H9 (cell line): ENCODE results near the gene PHACTR2. TPM values are rescaled to one million over a fixed set of nuclear protein-coding genes. Genes with fewer than 3 reads are reported as not detected.

Experiments
- DNase-seq: peaks from one replicate; pipeline ENCODE4 v3.0.0-alpha.2; 2017
- H2AFZ ChIP-seq: one replicate; pipeline ENCODE4 v1.6.1; 2013; ENCODE audit warnings: mild to moderate bottlenecking, low read length, control low read depth, moderate library complexity
- H2AK5ac ChIP-seq: 2 replicates; pipeline ENCODE4 v1.6.1; 2013; ENCODE audit warnings: low read length, control low read depth, mixed read lengths; ENCODE audit not compliant: insufficient read length
- H2BK120ac ChIP-seq: one replicate; pipeline ENCODE4 v1.6.1; 2013; ENCODE audit warnings: low read depth, mild to moderate bottlenecking, low read length, control low read depth, inconsistent platforms; ENCODE audit not compliant: poor library complexity, severe bottlenecking
- H2BK12ac ChIP-seq: 2 replicates; pipeline ENCODE4 v1.6.1; 2013; ENCODE audit warnings: low read length, control low read depth, mixed read lengths, low read depth; ENCODE audit not compliant: insufficient read length
- H2BK15ac ChIP-seq: 2 replicates; pipeline ENCODE4 v1.6.1; 2013; ENCODE audit warnings: low read depth, low read length, control low read depth
- H2BK20ac ChIP-seq: one replicate; pipeline ENCODE4 v1.6.1; 2013; ENCODE audit warnings: low read depth, mild to moderate bottlenecking, low read length, control low read depth, inconsistent platforms; ENCODE audit not compliant: poor library complexity, severe bottlenecking
- H2BK5ac ChIP-seq: 2 replicates; pipeline ENCODE4 v1.6.1; 2013; ENCODE audit warnings: low read length, control low read depth, mixed read lengths; ENCODE audit not compliant: insufficient read length
- H3K14ac ChIP-seq: 2 replicates; pipeline ENCODE4 v1.6.1; 2013; ENCODE audit warnings: low read length, control low read depth; ENCODE audit not compliant: insufficient read depth
- H3K18ac ChIP-seq: 2 replicates; pipeline ENCODE4 v1.6.1; 2013; ENCODE audit warnings: low read depth, mild to moderate bottlenecking, mixed read lengths, low read length, control low read depth; ENCODE audit not compliant: insufficient read length
- H3K23ac ChIP-seq: 2 replicates; pipeline ENCODE4 v1.6.1; 2013; ENCODE audit warnings: low read length, control low read depth, mixed read lengths, low read depth; ENCODE audit not compliant: insufficient read length
- H3K23me2 ChIP-seq: 2 replicates; pipeline ENCODE4 v1.6.1; 2013; ENCODE audit warnings: low read depth, mild to moderate bottlenecking, mixed read lengths, low read length, control low read depth; ENCODE audit not compliant: insufficient read length, poor library complexity, severe bottlenecking
- H3K27ac ChIP-seq: 2 replicates; pipeline ENCODE4 v1.5.1; 2013; ENCODE audit warnings: low read length, control low read depth, mixed read lengths, low read depth; ENCODE audit not compliant: insufficient read length
- H3K27me3 ChIP-seq: 2 replicates; pipeline ENCODE4 v1.6.1; 2013; ENCODE audit warnings: low read length, control low read depth, inconsistent platforms; ENCODE audit not compliant: insufficient read depth
- H3K4ac ChIP-seq: 2 replicates; pipeline ENCODE4 v1.6.1; 2013; ENCODE audit warnings: low read depth, mild to moderate bottlenecking, control low read depth, inconsistent platforms, low read length, moderate library complexity
- H3K4me1 ChIP-seq: 2 replicates; pipeline ENCODE4 v1.6.1; 2013; ENCODE audit warnings: low read length, control low read depth, inconsistent platforms; ENCODE audit not compliant: insufficient read depth
- H3K4me2 ChIP-seq: 2 replicates; pipeline ENCODE4 v1.6.1; 2013; ENCODE audit warnings: low read length, control low read depth, mixed read lengths; ENCODE audit not compliant: insufficient read length, insufficient read depth
- H3K56ac ChIP-seq: 2 replicates; pipeline ENCODE4 v1.6.1; 2013; ENCODE audit warnings: low read depth, mild to moderate bottlenecking, mixed read lengths, low read length, control low read depth; ENCODE audit not compliant: insufficient read length
- H3K79me1 ChIP-seq: 2 replicates; pipeline ENCODE4 v1.6.1; 2013; ENCODE audit warnings: low read depth, mild to moderate bottlenecking, moderate library complexity, low read length, control low read depth, inconsistent platforms; ENCODE audit not compliant: insufficient read depth, poor library complexity, severe bottlenecking
- H3K79me2 ChIP-seq: 2 replicates; pipeline ENCODE4 v1.6.1; 2013; ENCODE audit warnings: low read length, control low read depth, inconsistent platforms; ENCODE audit not compliant: insufficient read depth
- H3K9ac ChIP-seq: 2 replicates; pipeline ENCODE4 v1.6.1; 2013; ENCODE audit warnings: low read length, control low read depth, mixed read lengths; ENCODE audit not compliant: insufficient read length; ENCODE audit errors: extremely low read depth
- H3K9me3 ChIP-seq: one replicate; pipeline ENCODE4 v1.6.1; 2013; ENCODE audit warnings: low read depth, low read length, inconsistent platforms; ENCODE audit not compliant: control insufficient read depth
- H3T11ph ChIP-seq: one replicate; pipeline ENCODE4 v1.6.1; 2013; ENCODE audit warnings: mild to moderate bottlenecking, low read length, control low read depth, inconsistent platforms
- H4K20me1 ChIP-seq: one replicate; pipeline ENCODE4 v1.6.1; 2013; ENCODE audit not compliant: control insufficient read depth, insufficient read length, insufficient read depth
- H4K5ac ChIP-seq: 2 replicates; pipeline ENCODE4 v1.6.1; 2013; ENCODE audit warnings: low read depth, mild to moderate bottlenecking, mixed read lengths, low read length, control low read depth; ENCODE audit not compliant: insufficient read length
- H4K8ac ChIP-seq: replicated peaks from 2 replicates; pipeline ENCODE4 v1.6.1; 2013; ENCODE audit warnings: low read length, control low read depth, mixed read lengths, low read depth; ENCODE audit not compliant: insufficient read length
- H4K91ac ChIP-seq: 2 replicates; pipeline ENCODE4 v1.6.1; 2013; ENCODE audit warnings: low read depth, mild to moderate bottlenecking, moderate library complexity, mixed read lengths, low read length, control low read depth; ENCODE audit not compliant: insufficient read length
- H3K27ac Mint-ChIP-seq, 3 experiments: 2 replicates in 2 of 3; 3 replicates in 1 of 3; pipeline ENCODE4 v1.8.0; 2020 to 2021; ENCODE audit warnings: mixed read lengths in 3 of 3, mild to moderate bottlenecking in 1 of 3, moderate library complexity in 1 of 3
- H3K27me3 Mint-ChIP-seq: 2 replicates; pipeline ENCODE4 v1.8.0; 2021; ENCODE audit warnings: low read depth, mild to moderate bottlenecking, moderate library complexity, mixed read lengths
- H3K36me3 Mint-ChIP-seq, 3 experiments: 2 replicates in 2 of 3; 3 replicates in 1 of 3; pipeline ENCODE4 v1.8.0; 2020 to 2021; ENCODE audit warnings: low read depth in 3 of 3, mixed read lengths in 3 of 3; ENCODE audit not compliant: insufficient read depth in 1 of 3
- H3K4me1 Mint-ChIP-seq, 2 experiments: 2 replicates each; pipeline ENCODE4 v1.8.0; 2020; ENCODE audit warnings: mixed read lengths in 2 of 2
- H3K4me3 Mint-ChIP-seq, 2 experiments: 2 replicates in 1 of 2; 3 replicates in 1 of 2; pipeline ENCODE4 v1.8.0; 2020 to 2021; ENCODE audit warnings: mild to moderate bottlenecking in 2 of 2, mixed read lengths in 2 of 2, moderate library complexity in 1 of 2
- H3K9me3 Mint-ChIP-seq, 2 experiments: 2 replicates in 1 of 2; 3 replicates in 1 of 2; pipeline ENCODE4 v1.8.0; 2020; ENCODE audit warnings: mild to moderate bottlenecking in 2 of 2, mixed read lengths in 2 of 2, moderate library complexity in 1 of 2
- CTCF ChIP-seq: fragments of 200-600 bp; sonication (generic); conservative IDR thresholded peaks from 3 replicates; pipeline ENCODE4 v1.8.0; 2021; ENCODE audit warnings: antibody characterized with exemption, mild to moderate bottlenecking
- WGBS: extraction: QIAGEN DNeasy Blood & Tissue Kit; methylation state at CpG from one replicate; pipeline ENCODE4 v1.1.7; 2013; ENCODE audit warnings: missing lambda C conversion rate, low lambda C conversion rate, mixed read lengths; ENCODE audit not compliant: insufficient read length; ENCODE audit errors: extremely low coverage; 5-methylcytosine and 5-hydroxymethylcytosine counted together
- long read RNA-seq: library from polyadenylated mRNA; unstranded; transcript quantifications from one replicate; pipeline ENCODE4 v2.0.0, GENCODE V29; 2020
- total RNA-seq: library from RNA; stranded (reverse); gene quantifications from 2 replicates; pipeline ENCODE4 v1.2.1, GENCODE V29; 2021

The PHACTR2 gene
- 128 and 131 TPM in 2 replicates for total RNA-seq
- long read RNA-seq, full-length matches to known transcripts, result 282 of 761 reads
- long read RNA-seq, partial matches to known transcripts, result 410 of 761 reads
- long read RNA-seq, other reads (novel, unspliced or antisense), result 69 of 761 reads

- Histone ChIP-seq H2AK5ac (no peak within 1 kb of the TSS), H3K79me2 (peaks cover 23% of the 10 kb centered on the region; the same call in 1 of the 2 replicates), H4K8ac (no peak within 1 kb of the TSS), H2BK15ac (no peak within 1 kb of the TSS), H3K4me2 (peak within 1 kb of the TSS; percentile 66), H3K18ac (peak within 1 kb of the TSS; percentile 83), H3T11ph (no peak within 1 kb of the TSS), H2AFZ (no peak within 1 kb of the TSS), H2BK20ac (no peak within 1 kb of the TSS), H3K27ac (peak within 1 kb of the TSS; percentile 68), H3K27me3 (no peaks in the 10 kb centered on the region), H3K56ac (no peak within 1 kb of the TSS), H3K79me1 (peaks cover 9% of the 10 kb centered on the region), H3K4me1 (peaks cover 13% of the 10 kb centered on the region; the same call in 1 of the 2 replicates), H3K4ac (no peak within 1 kb of the TSS), H3K9ac (peak within 1 kb of the TSS; percentile 95), H4K91ac (no peak within 1 kb of the TSS), H4K5ac (no peak within 1 kb of the TSS), H2BK12ac (no peak within 1 kb of the TSS), H2BK120ac (no peak within 1 kb of the TSS), H3K9me3 (no peaks in the 10 kb centered on the region), H2BK5ac (no peak within 1 kb of the TSS), H3K23ac (no peak within 1 kb of the TSS), H4K20me1 (no peaks in the 10 kb centered on the region), H3K14ac (peak within 1 kb of the TSS; percentile 46), H3K23me2 (peaks cover 3% of the 10 kb centered on the region)
- peak; percentile 85 for DNase-seq
- no peaks in the 10 kb centered on the region for H3K27me3 Mint-ChIP-seq
- peak within 1 kb of the TSS; percentile 82 to 89 for H3K4me3 Mint-ChIP-seq
- H3K27ac Mint-ChIP-seq, result peak within 1 kb of the TSS in 2 of 3 experiments; percentile 96 to 98; a peak in 4 of 7 replicates
- peaks cover 14% of the 10 kb centered on the region in 3 experiments for H3K36me3 Mint-ChIP-seq
- H3K9me3 Mint-ChIP-seq, result peaks cover 11 to 12% of the 10 kb centered on the region in 2 experiments
- no peak for TF ChIP-seq CTCF
- no CpG with 5 or more reads among the region's 69 CpGs for WGBS
- peaks cover 70 to 72% of the 10 kb centered on the region in 2 experiments for H3K4me1 Mint-ChIP-seq
These were observed at the start of gene PHACTR2 for GRCh38 chr6:143677891-143678791. PHACTR2 (plus strand) TSS chr6:143677965; CDS start chr6:143678164, 199 bp downstream.
